ENCODE measurements around the gene CPT2. TPM values are rescaled to one million over a fixed set of nuclear protein-coding genes. Genes with fewer than 3 reads are reported as not detected.

Gene CPT2
- total and polyA plus RNA-seq, 9 of the 15 experiments (the other 6 are each of a cell fraction or from before 2014, with no cell fraction given): 7.6 to 25.1 (median 16.8) TPM

DNA sequence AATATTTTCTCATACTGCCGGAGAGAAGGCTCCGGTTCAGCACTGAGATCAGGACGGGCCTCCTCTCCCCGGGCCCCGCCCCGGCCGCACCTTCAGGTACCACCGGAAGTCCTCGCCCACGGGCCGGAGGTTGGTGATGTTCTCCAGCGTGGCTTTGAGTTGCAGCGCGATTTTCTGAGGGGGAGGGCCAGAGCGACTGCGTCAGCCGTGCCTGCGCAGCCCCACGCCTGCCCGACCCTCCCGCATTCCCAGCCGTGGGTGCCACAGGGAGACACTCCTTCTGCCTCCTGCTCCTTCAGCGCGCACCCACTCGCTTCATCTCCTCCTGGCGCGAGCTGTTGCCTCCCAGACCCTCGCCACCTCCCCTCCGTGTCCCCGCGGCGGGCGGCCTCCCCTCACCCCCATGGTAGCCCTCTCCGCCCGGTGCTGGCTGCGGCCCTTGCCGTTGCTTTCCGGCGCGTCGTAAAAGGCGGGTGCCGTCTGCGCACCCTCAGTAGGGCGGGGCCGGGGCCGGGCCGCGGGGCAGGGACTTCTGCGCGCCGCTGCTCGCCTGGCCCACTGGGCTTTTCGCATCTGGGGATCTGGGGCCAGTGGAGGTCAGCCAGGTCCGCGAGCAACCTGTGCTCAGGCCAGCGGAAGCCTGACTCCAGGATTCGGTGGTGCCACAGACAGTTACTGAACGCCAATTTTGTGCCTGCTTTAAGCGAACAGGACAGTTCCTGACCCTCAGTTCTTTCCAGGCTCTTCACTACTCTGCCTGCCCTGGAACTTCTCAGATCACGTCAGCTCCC is 23.7 kb downstream of the CPT2 start, which contains the start of gene CZIB (continued):
- TF ChIP-seq, protein P1, sequence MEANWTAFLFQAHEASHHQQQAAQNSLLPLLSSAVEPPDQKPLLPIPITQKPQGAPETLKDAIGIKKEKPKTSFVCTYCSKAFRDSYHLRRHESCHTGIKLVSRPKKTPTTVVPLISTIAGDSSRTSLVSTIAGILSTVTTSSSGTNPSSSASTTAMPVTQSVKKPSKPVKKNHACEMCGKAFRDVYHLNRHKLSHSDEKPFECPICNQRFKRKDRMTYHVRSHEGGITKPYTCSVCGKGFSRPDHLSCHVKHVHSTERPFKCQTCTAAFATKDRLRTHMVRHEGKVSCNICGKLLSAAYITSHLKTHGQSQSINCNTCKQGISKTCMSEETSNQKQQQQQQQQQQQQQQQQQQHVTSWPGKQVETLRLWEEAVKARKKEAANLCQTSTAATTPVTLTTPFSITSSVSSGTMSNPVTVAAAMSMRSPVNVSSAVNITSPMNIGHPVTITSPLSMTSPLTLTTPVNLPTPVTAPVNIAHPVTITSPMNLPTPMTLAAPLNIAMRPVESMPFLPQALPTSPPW (CRISPR knock-in tag; IDR thresholded peaks at IDR 0.05): peak; percentile 99
- TF ChIP-seq FOXA1 (IDR thresholded peaks at IDR 0.05; ENCODE audit: borderline replicate concordance) (no peak), JUND (IDR thresholded peaks at IDR 0.05; ENCODE audit: borderline replicate concordance, low read depth, low read length) (peak; percentile 41), JUND (tag; IDR thresholded peaks at IDR 0.05; ENCODE audit: borderline replicate concordance, low read depth, low read length) (peak; percentile 57; the same call in 2 of the 3 replicates), HNRNPL (IDR thresholded peaks at IDR 0.05; ENCODE audit: low read depth, low read length) (peak; percentile 56; the same call in 1 of the 2 replicates), C11orf30 (IDR thresholded peaks at IDR 0.05; ENCODE audit: low read depth) (peak; percentile 78; the same call in 1 of the 2 replicates), ZNF232 (CRISPR knock-in tag; IDR thresholded peaks at IDR 0.05) (no peak), POLR3A (IDR thresholded peaks at IDR 0.05; ENCODE audit: borderline replicate concordance, extremely low read depth, insufficient read depth, insufficient read length) (no peak)
- TF ChIP-seq, protein P2, sequence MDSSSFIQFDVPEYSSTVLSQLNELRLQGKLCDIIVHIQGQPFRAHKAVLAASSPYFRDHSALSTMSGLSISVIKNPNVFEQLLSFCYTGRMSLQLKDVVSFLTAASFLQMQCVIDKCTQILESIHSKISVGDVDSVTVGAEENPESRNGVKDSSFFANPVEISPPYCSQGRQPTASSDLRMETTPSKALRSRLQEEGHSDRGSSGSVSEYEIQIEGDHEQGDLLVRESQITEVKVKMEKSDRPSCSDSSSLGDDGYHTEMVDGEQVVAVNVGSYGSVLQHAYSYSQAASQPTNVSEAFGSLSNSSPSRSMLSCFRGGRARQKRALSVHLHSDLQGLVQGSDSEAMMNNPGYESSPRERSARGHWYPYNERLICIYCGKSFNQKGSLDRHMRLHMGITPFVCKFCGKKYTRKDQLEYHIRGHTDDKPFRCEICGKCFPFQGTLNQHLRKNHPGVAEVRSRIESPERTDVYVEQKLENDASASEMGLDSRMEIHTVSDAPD (CRISPR knock-in tag; IDR thresholded peaks at IDR 0.05): no peak
- TF ChIP-seq, protein P3, sequence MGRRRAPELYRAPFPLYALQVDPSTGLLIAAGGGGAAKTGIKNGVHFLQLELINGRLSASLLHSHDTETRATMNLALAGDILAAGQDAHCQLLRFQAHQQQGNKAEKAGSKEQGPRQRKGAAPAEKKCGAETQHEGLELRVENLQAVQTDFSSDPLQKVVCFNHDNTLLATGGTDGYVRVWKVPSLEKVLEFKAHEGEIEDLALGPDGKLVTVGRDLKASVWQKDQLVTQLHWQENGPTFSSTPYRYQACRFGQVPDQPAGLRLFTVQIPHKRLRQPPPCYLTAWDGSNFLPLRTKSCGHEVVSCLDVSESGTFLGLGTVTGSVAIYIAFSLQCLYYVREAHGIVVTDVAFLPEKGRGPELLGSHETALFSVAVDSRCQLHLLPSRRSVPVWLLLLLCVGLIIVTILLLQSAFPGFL (CRISPR knock-in tag; IDR thresholded peaks at IDR 0.05): no peak
- TF ChIP-seq, protein P4, sequence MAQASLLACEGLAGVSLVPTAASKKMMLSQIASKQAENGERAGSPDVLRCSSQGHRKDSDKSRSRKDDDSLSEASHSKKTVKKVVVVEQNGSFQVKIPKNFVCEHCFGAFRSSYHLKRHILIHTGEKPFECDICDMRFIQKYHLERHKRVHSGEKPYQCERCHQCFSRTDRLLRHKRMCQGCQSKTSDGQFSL (CRISPR knock-in tag; IDR thresholded peaks at IDR 0.05): peak; percentile 73; the same call in 1 of the 2 replicates
- TF ChIP-seq, protein P4 (tag; IDR thresholded peaks at IDR 0.05): no peak
